Activated CD4-positive, alpha-beta T cell treated with anti-CD3 and anti-CD28 coated beads, Interleukin-2, amount 50 U/mL, for 1 hour (primary cell): ENCODE measurements around the gene CNIH2.

Experiments used
- DNase-seq: peaks from one replicate; pipeline ENCODE4 v3.0.0-alpha.2; 2020

The CNIH2 gene

DNA sequence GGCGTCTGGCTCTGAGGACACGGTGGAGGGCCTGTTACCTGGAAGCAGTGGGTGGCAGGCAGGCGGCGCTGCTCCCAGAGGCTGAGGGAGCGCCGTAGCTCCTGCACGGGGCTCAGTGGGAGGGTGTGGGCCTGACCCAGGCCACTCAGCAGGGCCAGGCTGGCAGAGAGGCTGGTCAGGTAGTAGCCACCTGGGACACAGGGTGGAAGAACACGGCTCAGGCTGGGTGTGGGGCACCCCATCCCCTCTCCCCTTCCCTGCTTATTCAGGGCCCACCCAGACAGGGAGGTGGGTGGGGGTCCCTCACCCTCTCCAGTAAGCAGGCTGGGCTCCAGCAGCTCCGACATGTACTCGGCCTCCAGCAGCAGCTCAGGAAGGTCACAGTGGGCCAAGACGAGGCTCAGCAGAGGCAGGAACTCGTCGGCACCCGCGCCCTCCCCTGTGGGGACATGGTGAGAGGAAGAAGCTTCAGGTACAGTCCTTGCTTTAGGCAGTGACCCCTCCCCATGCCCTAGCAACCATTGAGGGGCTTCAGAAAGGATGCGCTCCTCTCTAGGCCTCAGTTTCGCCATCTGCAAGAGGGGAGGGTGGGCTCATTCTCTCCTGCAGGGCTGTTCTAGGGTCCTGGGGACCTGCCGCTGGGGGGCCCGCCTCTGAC, 55.4 kb downstream of the CNIH2 start:
- no peak for DNase-seq
